ENCODE data around the gene IZUMO4.

Gene IZUMO4

GRCh38 chr19:2061495-2062388 is 35.0 kb upstream of the IZUMO4 start:
- Histone ChIP-seq H3F3A (ENCODE audit: low read depth) (no peaks in the 10 kb centered on the region), H3K4me3 (ENCODE audit: low read length, poor library complexity, severe bottlenecking) (peak overlapping the region; percentile 96), H3K9me3 (ENCODE audit: insufficient read depth, low read depth, low read length) (no peaks in the 10 kb centered on the region), H3K27me3 (ENCODE audit: insufficient read depth, low read length, poor library complexity, severe bottlenecking) (no peaks in the 10 kb centered on the region), H3K9me2 (replicated peaks; ENCODE audit: low read depth, low read length) (no peaks in the 10 kb centered on the region), H2AFZ (ENCODE audit: low read length) (peak overlapping the region; percentile 81), H3K4me2 (ENCODE audit: low read depth, low read length, poor library complexity, severe bottlenecking) (peak overlapping the region; percentile 98), H4K20me1 (ENCODE audit: insufficient read depth, low read length, poor library complexity, severe bottlenecking) (no peaks in the 10 kb centered on the region), H3K9ac (ENCODE audit: low read depth, low read length, poor library complexity, severe bottlenecking) (peak overlapping the region; percentile 93), H3K79me2 (ENCODE audit: insufficient read depth, low read length) (peaks cover 35% of the 10 kb centered on the region), H3K4me1 (ENCODE audit: insufficient read depth, low read length, poor library complexity, severe bottlenecking) (peaks cover 39% of the 10 kb centered on the region), H3K36me3 (ENCODE audit: insufficient read depth, low read length) (no peaks in the 10 kb centered on the region)
- TF ChIP-seq EZH2phosphoT487 (IDR thresholded peaks at IDR 0.05; ENCODE audit: borderline replicate concordance), result no peak
- TF ChIP-seq, protein P1, sequence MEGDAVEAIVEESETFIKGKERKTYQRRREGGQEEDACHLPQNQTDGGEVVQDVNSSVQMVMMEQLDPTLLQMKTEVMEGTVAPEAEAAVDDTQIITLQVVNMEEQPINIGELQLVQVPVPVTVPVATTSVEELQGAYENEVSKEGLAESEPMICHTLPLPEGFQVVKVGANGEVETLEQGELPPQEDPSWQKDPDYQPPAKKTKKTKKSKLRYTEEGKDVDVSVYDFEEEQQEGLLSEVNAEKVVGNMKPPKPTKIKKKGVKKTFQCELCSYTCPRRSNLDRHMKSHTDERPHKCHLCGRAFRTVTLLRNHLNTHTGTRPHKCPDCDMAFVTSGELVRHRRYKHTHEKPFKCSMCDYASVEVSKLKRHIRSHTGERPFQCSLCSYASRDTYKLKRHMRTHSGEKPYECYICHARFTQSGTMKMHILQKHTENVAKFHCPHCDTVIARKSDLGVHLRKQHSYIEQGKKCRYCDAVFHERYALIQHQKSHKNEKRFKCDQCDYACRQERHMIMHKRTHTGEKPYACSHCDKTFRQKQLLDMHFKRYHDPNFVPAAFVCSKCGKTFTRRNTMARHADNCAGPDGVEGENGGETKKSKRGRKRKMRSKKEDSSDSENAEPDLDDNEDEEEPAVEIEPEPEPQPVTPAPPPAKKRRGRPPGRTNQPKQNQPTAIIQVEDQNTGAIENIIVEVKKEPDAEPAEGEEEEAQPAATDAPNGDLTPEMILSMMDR (conservative IDR thresholded peaks at IDR 0.05; ENCODE audit: low read length), result no peak; the same call in 1 of the 2 replicates

DNA sequence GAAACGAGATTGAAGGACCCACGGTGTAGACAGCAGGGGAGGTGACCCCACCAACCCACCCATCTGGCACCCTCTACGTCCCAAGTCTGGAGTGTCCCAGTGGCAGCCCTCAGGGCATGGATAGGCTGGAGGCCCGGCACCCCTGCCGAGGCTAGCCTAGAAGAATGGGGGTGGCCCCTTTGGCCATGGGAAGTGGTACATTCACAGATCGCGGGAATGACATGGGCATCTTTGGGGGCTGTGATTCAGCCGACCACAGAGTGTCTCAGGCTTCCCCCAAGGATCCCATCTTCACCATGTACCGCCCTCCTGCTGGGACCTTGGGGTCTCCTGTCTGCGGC is 34.4 kb upstream of the IZUMO4 start:
- peaks cover 32% of the 10 kb centered on the region for H3K79me2 ChIP-seq (ENCODE audit: insufficient read depth, low read length)

DNA sequence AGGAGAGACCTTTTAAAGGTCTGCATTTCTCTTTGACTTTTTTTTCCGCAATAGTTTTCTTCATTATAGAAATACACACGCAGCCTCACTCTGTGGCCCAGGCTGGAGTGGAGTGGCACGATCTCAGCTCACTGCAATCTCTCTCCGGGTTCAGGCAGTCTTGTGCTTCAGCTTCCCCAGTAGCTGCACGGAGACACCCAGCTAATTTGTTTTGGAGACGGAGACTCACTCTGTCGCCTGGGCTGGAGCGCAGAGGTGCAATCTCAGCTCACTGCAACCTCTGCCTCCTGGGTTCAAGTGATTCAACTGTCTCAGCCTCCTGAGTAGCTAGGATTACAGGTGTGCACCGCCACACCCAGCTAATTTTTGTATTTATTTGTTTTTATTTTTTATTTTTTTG is 33.9 kb upstream of the IZUMO4 start:
- no peak for TF ChIP-seq EZH2phosphoT487 (IDR thresholded peaks at IDR 0.05; ENCODE audit: borderline replicate concordance)
- TF ChIP-seq, protein P1 (conservative IDR thresholded peaks at IDR 0.05; ENCODE audit: low read length), result no peak
- H4K20me1 ChIP-seq (ENCODE audit: insufficient read depth, low read length, poor library complexity, severe bottlenecking), result no peaks in the 10 kb centered on the region
- H3K9me2 ChIP-seq (replicated peaks; ENCODE audit: low read depth, low read length), result no peaks in the 10 kb centered on the region
- peaks cover 29% of the 10 kb centered on the region for H3K4me1 ChIP-seq (ENCODE audit: insufficient read depth, low read length, poor library complexity, severe bottlenecking)
- no peaks in the 10 kb centered on the region for H3K36me3 ChIP-seq (ENCODE audit: insufficient read depth, low read length)
- peaks cover 28% of the 10 kb centered on the region for H3K79me2 ChIP-seq (ENCODE audit: insufficient read depth, low read length)
- H3K4me2 ChIP-seq (ENCODE audit: low read depth, low read length, poor library complexity, severe bottlenecking), result peak overlapping the region; percentile 98
- no peaks in the 10 kb centered on the region for H3K27me3 ChIP-seq (ENCODE audit: insufficient read depth, low read length, poor library complexity, severe bottlenecking)
- H2AFZ ChIP-seq (ENCODE audit: low read length), result no peak overlapping the region
- H3K4me3 ChIP-seq (ENCODE audit: low read length, poor library complexity, severe bottlenecking), result peak overlapping the region; percentile 96
- H3F3A ChIP-seq (ENCODE audit: low read depth), result no peaks in the 10 kb centered on the region
- peak overlapping the region; percentile 93 for H3K9ac ChIP-seq (ENCODE audit: low read depth, low read length, poor library complexity, severe bottlenecking)
- H3K9me3 ChIP-seq (ENCODE audit: insufficient read depth, low read depth, low read length), result no peaks in the 10 kb centered on the region

More for the DNA sequence above, 34.4 kb upstream of the IZUMO4 start:
- no peaks in the 10 kb centered on the region for H3F3A ChIP-seq (ENCODE audit: low read depth)
- H3K27me3 ChIP-seq (ENCODE audit: insufficient read depth, low read length, poor library complexity, severe bottlenecking), result no peaks in the 10 kb centered on the region
- H4K20me1 ChIP-seq (ENCODE audit: insufficient read depth, low read length, poor library complexity, severe bottlenecking), result no peaks in the 10 kb centered on the region
- no peaks in the 10 kb centered on the region for H3K9me2 ChIP-seq (replicated peaks; ENCODE audit: low read depth, low read length)
- H3K4me3 ChIP-seq (ENCODE audit: low read length, poor library complexity, severe bottlenecking), result peak overlapping the region; percentile 96
- peaks cover 33% of the 10 kb centered on the region for H3K4me1 ChIP-seq (ENCODE audit: insufficient read depth, low read length, poor library complexity, severe bottlenecking)
- H2AFZ ChIP-seq (ENCODE audit: low read length), result 0 out of 2 replicates have a peak overlapping the region, but pooled peaks have one; percentile 81
- TF ChIP-seq, protein P1 (conservative IDR thresholded peaks at IDR 0.05; ENCODE audit: low read length), result no peak
- TF ChIP-seq EZH2phosphoT487 (IDR thresholded peaks at IDR 0.05; ENCODE audit: borderline replicate concordance), result no peak
- H3K9me3 ChIP-seq (ENCODE audit: insufficient read depth, low read depth, low read length), result no peaks in the 10 kb centered on the region
- H3K4me2 ChIP-seq (ENCODE audit: low read depth, low read length, poor library complexity, severe bottlenecking), result peak overlapping the region; percentile 98
- no peaks in the 10 kb centered on the region for H3K36me3 ChIP-seq (ENCODE audit: insufficient read depth, low read length)
- peak overlapping the region; percentile 93 for H3K9ac ChIP-seq (ENCODE audit: low read depth, low read length, poor library complexity, severe bottlenecking)

Data from Loucy (cell line).